Neutrophil (primary cell): ENCODE measurements around the gene PLEKHO2.
A peak's percentile ranks its signal among the peaks of the same experiment; 100 is the strongest.

ENCODE experiments used
- H3K27ac ChIP-seq: fragments of 200-600 bp; sonication (generic); 2 replicates; pipeline ENCODE4 v1.5.1; 2016; ENCODE audit warnings: mild to moderate bottlenecking, moderate library complexity
- H3K27me3 ChIP-seq: fragments of 200-600 bp; sonication (generic); 2 replicates; pipeline ENCODE4 v1.6.0; 2016; ENCODE audit warnings: mild to moderate bottlenecking
- H3K36me3 ChIP-seq: fragments of 200-600 bp; sonication (generic); 2 replicates; pipeline ENCODE4 v1.5.1; 2017
- H3K4me1 ChIP-seq, 2 experiments: fragments of 200-600 bp in 1 of 2; sonication (generic) in 1 of 2; 1 replicate in 1 of 2; 2 replicates in 1 of 2; pipeline versions ENCODE4 v1.5.1 to v1.6.1; 2013 to 2016; ENCODE audit warnings: low read depth in 1 of 2, low read length in 1 of 2, mild to moderate bottlenecking in 1 of 2, moderate library complexity in 1 of 2; ENCODE audit not compliant: control insufficient read depth in 1 of 2, insufficient read depth in 1 of 2
- H3K4me3 ChIP-seq, 2 experiments: fragments of 200-600 bp in 1 of 2; sonication (generic) in 1 of 2; 1 replicate in 1 of 2; 2 replicates in 1 of 2; pipeline ENCODE4 v1.5.1; 2013 to 2016; ENCODE audit warnings: low read depth in 1 of 2, low read length in 1 of 2, mild to moderate bottlenecking in 1 of 2, moderate library complexity in 1 of 2
- H3K9me3 ChIP-seq: fragments of 200-600 bp; sonication (generic); 2 replicates; pipeline ENCODE4 v1.5.1; 2016
- TF ChIP-seq, protein P1 (sequence below): fragments of 200-600 bp; sonication (generic); IDR thresholded peaks from 2 replicates; pipeline ENCODE4 v1.5.1; 2016; ENCODE audit warnings: antibody characterized with exemption

The PLEKHO2 gene

DNA sequence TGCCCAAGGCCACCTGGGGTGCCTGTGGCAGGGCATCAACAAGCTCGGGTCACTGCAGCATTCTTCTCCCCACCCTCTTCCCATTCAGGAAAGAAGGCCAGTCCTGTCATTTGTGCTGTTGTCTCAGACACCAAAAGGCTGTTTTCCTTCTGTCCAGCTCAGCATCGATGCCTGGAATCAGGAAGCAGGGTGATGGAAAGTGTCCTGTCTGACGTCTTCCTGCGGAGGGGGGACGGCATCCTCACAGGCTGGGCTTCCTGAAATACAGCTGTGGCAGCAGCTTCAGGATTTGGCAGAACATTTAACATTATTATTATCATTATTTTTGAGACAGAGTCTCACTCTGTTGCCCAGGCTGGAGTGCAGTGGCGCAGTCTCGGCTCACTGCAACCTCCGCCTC, 37.0 kb downstream of the PLEKHO2 start:
- peaks cover 54 to 60% of the 10 kb centered on the region in 2 experiments for H3K4me1 ChIP-seq
- no peaks in the 10 kb centered on the region for H3K9me3 ChIP-seq
- H3K27me3 ChIP-seq: no peaks in the 10 kb centered on the region
- H3K27ac ChIP-seq: peak overlapping the region; percentile 34
- no peak overlapping the region for H3K4me3 ChIP-seq
- TF ChIP-seq, protein P1, sequence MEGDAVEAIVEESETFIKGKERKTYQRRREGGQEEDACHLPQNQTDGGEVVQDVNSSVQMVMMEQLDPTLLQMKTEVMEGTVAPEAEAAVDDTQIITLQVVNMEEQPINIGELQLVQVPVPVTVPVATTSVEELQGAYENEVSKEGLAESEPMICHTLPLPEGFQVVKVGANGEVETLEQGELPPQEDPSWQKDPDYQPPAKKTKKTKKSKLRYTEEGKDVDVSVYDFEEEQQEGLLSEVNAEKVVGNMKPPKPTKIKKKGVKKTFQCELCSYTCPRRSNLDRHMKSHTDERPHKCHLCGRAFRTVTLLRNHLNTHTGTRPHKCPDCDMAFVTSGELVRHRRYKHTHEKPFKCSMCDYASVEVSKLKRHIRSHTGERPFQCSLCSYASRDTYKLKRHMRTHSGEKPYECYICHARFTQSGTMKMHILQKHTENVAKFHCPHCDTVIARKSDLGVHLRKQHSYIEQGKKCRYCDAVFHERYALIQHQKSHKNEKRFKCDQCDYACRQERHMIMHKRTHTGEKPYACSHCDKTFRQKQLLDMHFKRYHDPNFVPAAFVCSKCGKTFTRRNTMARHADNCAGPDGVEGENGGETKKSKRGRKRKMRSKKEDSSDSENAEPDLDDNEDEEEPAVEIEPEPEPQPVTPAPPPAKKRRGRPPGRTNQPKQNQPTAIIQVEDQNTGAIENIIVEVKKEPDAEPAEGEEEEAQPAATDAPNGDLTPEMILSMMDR: no peak
- H3K36me3 ChIP-seq: no peaks in the 10 kb centered on the region

DNA sequence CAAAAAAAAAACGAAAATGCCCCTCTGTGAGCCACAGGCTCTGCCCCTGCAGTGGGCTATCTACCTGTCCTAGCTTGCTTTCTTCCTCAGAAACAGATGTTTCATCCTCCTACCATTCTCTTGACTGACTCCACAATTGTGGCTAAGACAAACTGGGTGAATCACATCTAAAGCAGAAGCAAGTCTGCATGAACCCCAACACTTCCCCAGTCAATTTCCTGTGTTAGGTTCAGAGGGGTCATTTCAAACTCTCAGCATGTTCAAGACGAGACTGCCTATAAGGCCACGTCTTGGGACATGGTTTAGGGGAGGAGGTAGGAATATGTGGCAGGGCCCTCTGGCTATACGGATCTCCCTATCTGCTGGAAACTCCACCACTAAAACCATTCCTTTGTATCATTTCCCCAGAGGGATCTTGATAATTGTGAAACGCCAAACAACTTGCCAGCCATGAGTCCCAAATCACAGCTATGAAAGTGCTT, 41.4 kb downstream of the PLEKHO2 start:
- peak overlapping the region; percentile 12 to 30 for H3K4me3 ChIP-seq
- TF ChIP-seq, protein P1: no peak
- H3K27ac ChIP-seq: peak overlapping the region; percentile 97
- H3K9me3 ChIP-seq: no peaks in the 10 kb centered on the region
- H3K27me3 ChIP-seq: no peaks in the 10 kb centered on the region
- no peaks in the 10 kb centered on the region for H3K36me3 ChIP-seq
- peaks cover 40 to 44% of the 10 kb centered on the region in 2 experiments for H3K4me1 ChIP-seq

DNA sequence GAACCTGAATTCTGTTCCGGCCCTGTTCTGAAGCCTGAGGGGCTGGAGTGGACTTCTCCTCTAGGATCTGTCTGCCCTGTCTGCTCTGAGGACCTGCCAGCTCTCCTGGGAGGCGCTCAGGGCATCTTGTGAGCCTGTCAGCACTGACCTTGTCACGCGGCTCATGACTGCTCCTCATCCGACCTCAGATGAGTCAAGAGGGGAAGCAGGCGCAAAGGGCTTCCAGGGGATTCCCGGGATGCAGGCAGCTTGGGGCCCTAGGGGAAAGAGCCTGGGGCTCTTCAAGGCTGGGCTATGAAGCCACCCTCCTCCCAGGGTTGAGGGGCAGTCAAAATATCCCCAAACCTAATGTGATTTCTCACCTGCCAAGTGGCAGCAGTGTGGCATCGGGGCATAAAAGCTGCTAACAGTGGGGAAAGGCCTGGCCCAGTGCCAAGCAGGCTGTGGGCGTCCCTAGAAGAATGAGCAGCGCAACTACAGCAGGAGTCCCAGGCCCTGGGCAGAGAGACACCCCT, 42.3 kb downstream of the PLEKHO2 start:
- no peaks in the 10 kb centered on the region for H3K27me3 ChIP-seq
- H3K36me3 ChIP-seq: no peaks in the 10 kb centered on the region
- H3K9me3 ChIP-seq: no peaks in the 10 kb centered on the region
- H3K4me3 ChIP-seq: peak overlapping the region; percentile 12 to 30
- TF ChIP-seq, protein P1: no peak
- H3K4me1 ChIP-seq: peaks cover 39 to 40% of the 10 kb centered on the region in 2 experiments
- H3K27ac ChIP-seq: peak overlapping the region; percentile 97

DNA sequence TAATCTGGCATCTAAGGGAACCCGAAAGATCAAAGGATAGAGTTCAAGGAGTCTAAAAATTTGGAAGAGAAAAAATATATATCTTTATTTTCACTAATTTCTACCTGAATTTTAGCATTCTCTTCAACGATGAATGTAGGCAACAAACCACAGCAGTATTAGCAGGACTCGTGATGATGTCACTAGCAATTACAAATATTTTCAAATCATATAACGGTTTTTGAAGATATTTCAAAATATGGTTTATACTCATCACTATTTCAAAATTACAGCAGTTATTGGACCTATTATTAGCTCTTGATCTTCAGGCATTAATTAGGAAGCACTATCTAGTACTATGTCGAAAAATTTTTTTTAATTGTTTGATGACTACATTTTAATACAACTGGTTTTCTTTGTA, 43.0 kb downstream of the PLEKHO2 start:
- Histone ChIP-seq H3K27ac (peak overlapping the region; percentile 97), H3K4me1 (peaks cover 39 to 40% of the 10 kb centered on the region in 2 experiments), H3K36me3 (no peaks in the 10 kb centered on the region), H3K4me3 (no peak overlapping the region), H3K27me3 (no peaks in the 10 kb centered on the region), H3K9me3 (no peaks in the 10 kb centered on the region)
- TF ChIP-seq, protein P1: no peak

DNA sequence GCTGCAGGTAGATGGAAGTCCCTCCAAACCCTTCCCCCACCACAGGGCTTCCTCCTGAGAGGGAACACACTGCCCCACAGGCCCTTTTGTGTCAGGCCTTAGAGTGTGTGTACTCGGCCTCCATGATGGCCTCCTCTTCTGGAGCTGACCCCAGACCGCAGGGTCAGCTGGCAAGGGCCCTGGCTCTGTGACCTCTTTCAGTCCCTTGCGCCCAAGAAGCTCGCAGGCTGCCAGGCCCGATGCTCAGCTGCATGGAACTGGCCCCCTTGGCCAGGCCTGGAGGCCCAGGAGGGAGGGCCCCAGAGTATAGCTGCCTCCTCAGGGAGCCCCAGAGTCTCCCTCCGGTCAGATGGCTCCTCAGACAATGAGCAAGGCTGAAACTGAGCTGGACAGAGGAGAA, 46.6 kb downstream of the PLEKHO2 start:
- H3K27ac ChIP-seq: no peak overlapping the region
- no peak overlapping the region for H3K4me3 ChIP-seq
- no peaks in the 10 kb centered on the region for H3K36me3 ChIP-seq
- peaks cover 43% of the 10 kb centered on the region in 2 experiments for H3K4me1 ChIP-seq
- H3K27me3 ChIP-seq: no peaks in the 10 kb centered on the region
- H3K9me3 ChIP-seq: no peaks in the 10 kb centered on the region
- TF ChIP-seq, protein P1: no peak
